Transverse colon (tissue), 4 donors: ENCODE results near the gene EYS. TPM values are rescaled to one million over a fixed set of nuclear protein-coding genes. Genes with fewer than 3 reads are reported as not detected.

ENCODE experiments used
- DNase-seq: peaks from one replicate; pipeline ENCODE4 v3.0.0-alpha.2; 2019
- H3K27ac ChIP-seq, 4 donors: fragments of 200-600 bp; sonication (generic); 2 replicates each; pipeline ENCODE4 v1.5.1; 2016 to 2018; ENCODE audit warnings: inconsistent platforms in 4 of 4
- H3K27me3 ChIP-seq: fragments of 200-600 bp; sonication (generic); 2 replicates; pipeline ENCODE4 v1.5.1; 2017; ENCODE audit warnings: inconsistent platforms
- H3K36me3 ChIP-seq, 4 donors: fragments of 200-600 bp; sonication (generic); 2 replicates each; pipeline ENCODE4 v1.5.1; 2017 to 2019; ENCODE audit warnings: inconsistent platforms in 4 of 4
- H3K4me1 ChIP-seq, 4 donors: fragments of 200-600 bp; sonication (generic); 2 replicates each; pipeline ENCODE4 v1.5.1; 2017 to 2020; ENCODE audit warnings: inconsistent platforms in 4 of 4
- H3K4me3 ChIP-seq, 4 donors: fragments of 200-600 bp; sonication (generic); 1 replicate in 1 of 4; 2 replicates in 3 of 4; pipeline versions ENCODE4 v1.5.1 to v1.6.1; 2017 to 2019; ENCODE audit warnings: inconsistent platforms in 4 of 4
- H3K9me3 ChIP-seq, 2 donors: fragments of 200-600 bp; sonication (generic); 2 replicates each; pipeline ENCODE4 v1.5.1; 2017 to 2019; ENCODE audit warnings: inconsistent platforms in 2 of 2
- EP300 ChIP-seq: sonication (generic); formaldehyde crosslinking; IDR thresholded peaks from one replicate; pipeline ENCODE4 v1.6.1; 2017; ENCODE audit warnings: antibody characterized with exemption, low read depth
- POLR2A ChIP-seq: fragments of 450-650 bp; IDR thresholded peaks from one replicate; pipeline ENCODE4 v1.6.1; 2016; ENCODE audit warnings: antibody characterized with exemption, mild to moderate bottlenecking, moderate library complexity
- POLR2AphosphoS5 ChIP-seq, 3 donors: sonication (generic); formaldehyde crosslinking; IDR thresholded peaks; one replicate each; pipeline ENCODE4 v1.6.1; 2016; ENCODE audit warnings: antibody characterized with exemption in 3 of 3
- WGBS, 2 donors: methylation state at CpG; one replicate each; pipeline ENCODE4 v1.1.5; 2018; ENCODE audit warnings: low coverage in 1 of 2; 5-methylcytosine and 5-hydroxymethylcytosine counted together
- in situ Hi-C, 4 donors: fragments of 200-750 bp; cut with MboI; loops; one replicate each; pipeline versions ENCODE4 v1.15.0 to v1.15.1; 2017; ENCODE audit warnings: low sequenced_read_pairs in 3 of 4, low pct_ligation_motif_present in 1 of 4, low pct_unique_long_range_greater_than_20kb in 1 of 4
- intact Hi-C: fragments of 100-400 bp; cut with DNase I; formaldehyde crosslinking; loops from one replicate; pipeline ENCODE4 v1.15.1; 2023; ENCODE audit warnings: low total_unique reads
- total RNA-seq, 4 donors: library from RNA; depleted of rRNA; stranded (reverse); fragments of >200 nt; gene quantifications; one replicate each; pipeline ENCODE4 v1.1.0, GENCODE V29; 2016
- TF ChIP-seq, protein P1 (sequence below), 5 experiments: fragments of 200-600 bp in 3 of 5; fragments of 450-650 bp in 2 of 5; sonication (generic) in 3 of 5; IDR thresholded peaks; 1 replicate in 2 of 5; 2 replicates in 3 of 5; pipeline ENCODE4 v1.5.1; 2016 to 2017; ENCODE audit warnings: antibody characterized with exemption in 5 of 5, inconsistent platforms in 3 of 5, mild to moderate bottlenecking in 2 of 5, moderate library complexity in 1 of 5

The EYS gene
- total RNA-seq, 4 donors from 2014 or later, result 0.41 TPM; not detected in 3

- DNase-seq, result no peak
- Histone ChIP-seq H3K4me1 (no peaks in the 10 kb centered on the region), H3K4me3 (no peak overlapping the region), H3K36me3 (no peaks in the 10 kb centered on the region), H3K27ac (no peak overlapping the region), H3K27me3 (no peaks in the 10 kb centered on the region), H3K9me3 (no peaks in the 10 kb centered on the region)
- in situ Hi-C loops (no loop called here), intact Hi-C loops (no loop called here)
- WGBS, 2 donors, result 60 to 86% methylated on average over 1 of the region's 1 CpG
- TF ChIP-seq EP300 (no peak), POLR2AphosphoS5 (IDR thresholded peaks at IDR 0.05) (no peak), POLR2A (no peak)
- TF ChIP-seq, protein P1, sequence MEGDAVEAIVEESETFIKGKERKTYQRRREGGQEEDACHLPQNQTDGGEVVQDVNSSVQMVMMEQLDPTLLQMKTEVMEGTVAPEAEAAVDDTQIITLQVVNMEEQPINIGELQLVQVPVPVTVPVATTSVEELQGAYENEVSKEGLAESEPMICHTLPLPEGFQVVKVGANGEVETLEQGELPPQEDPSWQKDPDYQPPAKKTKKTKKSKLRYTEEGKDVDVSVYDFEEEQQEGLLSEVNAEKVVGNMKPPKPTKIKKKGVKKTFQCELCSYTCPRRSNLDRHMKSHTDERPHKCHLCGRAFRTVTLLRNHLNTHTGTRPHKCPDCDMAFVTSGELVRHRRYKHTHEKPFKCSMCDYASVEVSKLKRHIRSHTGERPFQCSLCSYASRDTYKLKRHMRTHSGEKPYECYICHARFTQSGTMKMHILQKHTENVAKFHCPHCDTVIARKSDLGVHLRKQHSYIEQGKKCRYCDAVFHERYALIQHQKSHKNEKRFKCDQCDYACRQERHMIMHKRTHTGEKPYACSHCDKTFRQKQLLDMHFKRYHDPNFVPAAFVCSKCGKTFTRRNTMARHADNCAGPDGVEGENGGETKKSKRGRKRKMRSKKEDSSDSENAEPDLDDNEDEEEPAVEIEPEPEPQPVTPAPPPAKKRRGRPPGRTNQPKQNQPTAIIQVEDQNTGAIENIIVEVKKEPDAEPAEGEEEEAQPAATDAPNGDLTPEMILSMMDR (IDR thresholded peaks at IDR 0.05), result no peak
Observed at GRCh38 chr6:64258302-64258701, 1448.7 kb downstream of the EYS start.

- intact Hi-C loops (loop anchor here (2.0 kb wide), 1 partner anchor 37 kb away; no protein-coding TSS in a partner anchor), in situ Hi-C loops (no loop called here)
- Histone ChIP-seq H3K4me1 (no peaks in the 10 kb centered on the region), H3K27ac (no peak overlapping the region), H3K36me3 (no peaks in the 10 kb centered on the region), H3K9me3 (no peaks in the 10 kb centered on the region), H3K27me3 (no peaks in the 10 kb centered on the region), H3K4me3 (no peak overlapping the region)
- TF ChIP-seq EP300, result no peak
- 30 to 50% methylated on average over 2 to 3 of the region's 3 CpGs for WGBS, 2 donors
- DNase-seq, result no peak
Observed at GRCh38 chr6:64257586-64257985, 1449.4 kb downstream of the EYS start.

- no peak for DNase-seq
- H3K9me3 ChIP-seq, result no peaks in the 10 kb centered on the region
- TF ChIP-seq EP300 (no peak), POLR2A (no peak), POLR2AphosphoS5 (IDR thresholded peaks at IDR 0.05) (no peak)
- TF ChIP-seq, protein P1 (IDR thresholded peaks at IDR 0.05), result no peak
- no peaks in the 10 kb centered on the region for H3K36me3 ChIP-seq
- in situ Hi-C loops, result no loop called here
- no peak overlapping the region for H3K4me3 ChIP-seq
- no peak overlapping the region for H3K27ac ChIP-seq
- H3K27me3 ChIP-seq, result no peaks in the 10 kb centered on the region
- WGBS, 2 donors, result 65 to 72% methylated on average over 3 of the region's 3 CpGs
- H3K4me1 ChIP-seq, result no peaks in the 10 kb centered on the region
- intact Hi-C loops, result loop anchor here (2.0 kb wide), 1 partner anchor 36 kb away; no protein-coding TSS in a partner anchor
Observed at GRCh38 chr6:64256483-64256882, 1450.5 kb downstream of the EYS start.

- TF ChIP-seq, protein P1 (IDR thresholded peaks at IDR 0.05), result no peak
- TF ChIP-seq POLR2AphosphoS5 (IDR thresholded peaks at IDR 0.05) (no peak), EP300 (no peak)
- no peaks in the 10 kb centered on the region for H3K27me3 ChIP-seq
- 71 to 74% methylated on average over 1 of the region's 1 CpG for WGBS, 2 donors
- H3K4me3 ChIP-seq, result no peak overlapping the region
- in situ Hi-C loops (no loop called here), intact Hi-C loops (no loop called here)
- no peak for DNase-seq
- no peaks in the 10 kb centered on the region for H3K9me3 ChIP-seq
- no peaks in the 10 kb centered on the region for H3K4me1 ChIP-seq
- H3K27ac ChIP-seq, result no peak overlapping the region
- H3K36me3 ChIP-seq, result no peaks in the 10 kb centered on the region
Observed at GRCh38 chr6:64255000-64255399, 1452.0 kb downstream of the EYS start.

GRCh38 chr6:64254558-64254957 lies 1452.5 kb downstream of the EYS start:
- no peak for DNase-seq
- 43 to 45% methylated on average over 3 of the region's 3 CpGs for WGBS, 2 donors

More at GRCh38 chr6:64254558-64254957, 1452.5 kb downstream of the EYS start:
- no peaks in the 10 kb centered on the region for H3K4me1 ChIP-seq
- in situ Hi-C loops, result no loop called here
- intact Hi-C loops, result no loop called here
- H3K27me3 ChIP-seq, result no peaks in the 10 kb centered on the region
- no peak overlapping the region for H3K27ac ChIP-seq
- no peaks in the 10 kb centered on the region for H3K36me3 ChIP-seq
- no peaks in the 10 kb centered on the region for H3K9me3 ChIP-seq
- H3K4me3 ChIP-seq, result no peak overlapping the region
- TF ChIP-seq EP300 (no peak), POLR2A (no peak), POLR2AphosphoS5 (IDR thresholded peaks at IDR 0.05) (no peak)
- TF ChIP-seq, protein P1 (IDR thresholded peaks at IDR 0.05), result no peak
